SW 1271 (cell line): ENCODE measurements around the gene TLCD1.

Experiments used
- DNase-seq, 2 experiments: peaks; one replicate each; lab custom pipeline; 2025; lab: John Stamatoyannopoulos, UW

The TLCD1 gene

GRCh38 chr17:28712705-28713415 is 13.2 kb downstream of the TLCD1 start:
- no peak for DNase-seq

- DNase-seq, result no peak
These were observed 13.9 kb downstream of the TLCD1 start for GRCh38 chr17:28712032-28712704.

- no peak for DNase-seq
These were observed 14.4 kb downstream of the TLCD1 start, which contains the start of gene PROCA1 for GRCh38 chr17:28711723-28712031. Gene PROCA1, minus strand, starts transcription at chr17:28711888. Its CDS starts 228 bp downstream, at chr17:28711660.

GRCh38 chr17:28710861-28711722 is 14.9 kb downstream of the TLCD1 start:
- DNase-seq, result peak; percentile 54 to 87

- DNase-seq, result no peak
These were observed 18.7 kb downstream of the TLCD1 start for GRCh38 chr17:28707339-28707720.

- no peak for DNase-seq
These were observed 19.3 kb downstream of the TLCD1 start for GRCh38 chr17:28706471-28707338.

- no peak for DNase-seq
These were observed 20.2 kb downstream of the TLCD1 start for GRCh38 chr17:28705728-28706334.

- DNase-seq, result no peak
These were observed 20.9 kb downstream of the TLCD1 start for GRCh38 chr17:28705074-28705659.

- DNase-seq, result no peak
These were observed 21.7 kb downstream of the TLCD1 start for GRCh38 chr17:28704219-28704858.

GRCh38 chr17:28703552-28704218 is 22.3 kb downstream of the TLCD1 start:
- DNase-seq, result no peak

- no peak for DNase-seq
These were observed 23.3 kb downstream of the TLCD1 start for GRCh38 chr17:28702752-28703150.

GRCh38 chr17:28702026-28702751 is 23.8 kb downstream of the TLCD1 start:
- no peak for DNase-seq

GRCh38 chr17:28700830-28701492 is 25.1 kb downstream of the TLCD1 start:
- no peak for DNase-seq

GRCh38 chr17:28700278-28700677 is 25.8 kb downstream of the TLCD1 start:
- no peak for DNase-seq

- DNase-seq, result no peak
These were observed 27.6 kb downstream of the TLCD1 start for GRCh38 chr17:28698253-28698941.

- DNase-seq, result no peak
These were observed 32.2 kb downstream of the TLCD1 start for GRCh38 chr17:28693869-28694268.

- no peak for DNase-seq
These were observed 37.0 kb downstream of the TLCD1 start for GRCh38 chr17:28689011-28689410.

GRCh38 chr17:28688481-28688880 is 37.6 kb downstream of the TLCD1 start:
- no peak for DNase-seq
